SK-N-SH (cell line): ENCODE results near the gene NPHS1. TPM values are rescaled to one million over a fixed set of nuclear protein-coding genes. Genes with fewer than 3 reads are reported as not detected.

Source experiments
- CTCF ChIA-PET: fragments of 300-600, 350-600 bp; formaldehyde crosslinking; extraction: SDS; loops from one replicate; lab custom pipeline; 2021; lab: Yijun Ruan, JAX
- POLR2A ChIA-PET: fragments of 350-600 bp; sonication (Branson Sonifier 250); formaldehyde crosslinking; extraction: SDS; loops from one replicate; lab custom pipeline; 2020; ENCODE audit warnings: antibody characterized with exemption, inconsistent platforms; lab: Yijun Ruan, JAX
- DNase-seq: peaks from one replicate; pipeline ENCODE4 v3.0.0; 2012
- H2AFZ ChIP-seq: fragments of 200-600 bp; sonication (generic); 2 replicates; pipeline ENCODE4 v1.8.1; 2016; ENCODE audit warnings: antibody characterized with exemption, mild to moderate bottlenecking, low read depth
- H3F3A ChIP-seq: fragments of 200-600 bp; sonication (generic); replicated peaks from 2 replicates; pipeline ENCODE3; 2016; ENCODE audit warnings: antibody characterized with exemption, mild to moderate bottlenecking; ENCODE audit not compliant: insufficient read depth
- H3K27ac ChIP-seq, 2 experiments: fragments of 200-500 bp in 1 of 2; fragments of 200-600 bp in 1 of 2; sonication (Bioruptor generic) in 1 of 2; sonication (generic), shearing (Covaris generic) in 1 of 2; 2 replicates each; pipeline versions ENCODE4 v1.5.1 to v1.6.1; 2014 to 2016; ENCODE audit warnings: low read depth in 2 of 2, inconsistent platforms in 1 of 2, low read length in 1 of 2, mild to moderate bottlenecking in 1 of 2, mixed read lengths in 1 of 2
- H3K27me3 ChIP-seq: fragments of 200-600 bp; sonication (generic), shearing (Covaris generic); 2 replicates; pipeline ENCODE4 v1.6.1; 2016; ENCODE audit warnings: mixed run types; ENCODE audit not compliant: insufficient read depth
- H3K36me3 ChIP-seq, 2 experiments: fragments of 200-500 bp in 1 of 2; fragments of 200-600 bp in 1 of 2; sonication (Bioruptor generic) in 1 of 2; sonication (generic) in 1 of 2; replicated peaks in 1 of 2; 2 replicates each; pipeline versions ENCODE3 to v1.5.1; 2014 to 2016; ENCODE audit warnings: low read length in 1 of 2, mild to moderate bottlenecking in 1 of 2; ENCODE audit not compliant: insufficient read depth in 2 of 2, control insufficient read depth in 1 of 2
- H3K4me1 ChIP-seq, 2 experiments: fragments of 200-500 bp in 1 of 2; fragments of 200-600 bp in 1 of 2; sonication (Bioruptor generic) in 1 of 2; sonication (generic), shearing (Covaris generic) in 1 of 2; 2 replicates each; pipeline versions ENCODE4 v1.5.1 to v1.6.1; 2014 to 2016; ENCODE audit warnings: low read depth in 1 of 2, low read length in 1 of 2, mixed run types in 1 of 2; ENCODE audit not compliant: insufficient read depth in 2 of 2, control insufficient read depth in 1 of 2
- H3K4me2 ChIP-seq: fragments of 200-600 bp; sonication (generic), shearing (Covaris generic); 2 replicates; pipeline ENCODE4 v1.6.1; 2017; ENCODE audit warnings: mixed run types
- H3K4me3 ChIP-seq, 2 experiments: fragments of 200-500 bp in 1 of 2; fragments of 200-600 bp in 1 of 2; sonication (Bioruptor generic) in 1 of 2; sonication (generic), shearing (Covaris generic) in 1 of 2; 2 replicates each; pipeline versions ENCODE4 v1.5.1 to v1.8.1; 2014 to 2016; ENCODE audit warnings: low read depth in 2 of 2, inconsistent platforms in 1 of 2, low read length in 1 of 2, mild to moderate bottlenecking in 1 of 2, mixed read lengths in 1 of 2, moderate library complexity in 1 of 2
- H3K79me2 ChIP-seq: fragments of 200-600 bp; sonication (generic); 2 replicates; pipeline ENCODE4 v1.8.1; 2017; ENCODE audit warnings: mild to moderate bottlenecking; ENCODE audit not compliant: insufficient read depth
- H3K9ac ChIP-seq: fragments of 200-600 bp; sonication (generic); 2 replicates; pipeline ENCODE4 v1.6.1; 2017; ENCODE audit warnings: mixed run types
- H3K9me2 ChIP-seq: fragments of 200-600 bp; sonication (generic); 2 replicates; pipeline ENCODE4 v1.6.1; 2017; ENCODE audit warnings: mixed run types
- H3K9me3 ChIP-seq: fragments of 200-600 bp; sonication (generic); 2 replicates; pipeline ENCODE4 v1.6.1; 2017; ENCODE audit warnings: mixed run types, mild to moderate bottlenecking, moderate library complexity
- H4K20me1 ChIP-seq: fragments of 200-600 bp; sonication (generic); 2 replicates; pipeline ENCODE4 v1.6.1; 2017; ENCODE audit warnings: mild to moderate bottlenecking, mixed run types; ENCODE audit not compliant: insufficient read depth
- CHD2 ChIP-seq: fragments of 150-350 bp; IDR thresholded peaks from 2 replicates; pipeline ENCODE4 v1.6.1; 2018; ENCODE audit warnings: low read length; ENCODE audit not compliant: partially characterized antibody
- ELF1 ChIP-seq: IDR thresholded peaks from 2 replicates; pipeline ENCODE4 v1.4.0; 2012
- FOSL2 ChIP-seq: IDR thresholded peaks from 2 replicates; pipeline ENCODE4 v1.4.0; 2012; ENCODE audit warnings: low read depth, mild to moderate bottlenecking, moderate library complexity, borderline replicate concordance
- FOXJ3 ChIP-seq: sonication (generic); formaldehyde crosslinking; IDR thresholded peaks from 2 replicates; pipeline ENCODE4 v1.5.1; 2020; ENCODE audit warnings: mild to moderate bottlenecking, missing genetic modification reagents
- GABPA ChIP-seq: IDR thresholded peaks from 2 replicates; pipeline ENCODE4 v1.4.0; 2012; ENCODE audit warnings: low read depth, mild to moderate bottlenecking
- MXI1 ChIP-seq: IDR thresholded peaks from 2 replicates; pipeline ENCODE4 v1.6.1; 2012; ENCODE audit warnings: mild to moderate bottlenecking, low read depth, low read length, improper control_type of control experiment
- PBX3 ChIP-seq: IDR thresholded peaks from 2 replicates; pipeline ENCODE4; 2012
- RAD21 ChIP-seq: IDR thresholded peaks from 2 replicates; pipeline ENCODE4 v1.6.1; 2012; ENCODE audit warnings: mild to moderate bottlenecking, low read length
- RCOR1 ChIP-seq: fragments of 150-350 bp; IDR thresholded peaks from 2 replicates; pipeline ENCODE4 v1.6.1; 2017; ENCODE audit warnings: antibody characterized with exemption, low read length
- REST ChIP-seq: IDR thresholded peaks from 2 replicates; pipeline ENCODE4 v1.6.1; 2012; ENCODE audit warnings: mild to moderate bottlenecking, low read depth, low read length, moderate library complexity
- RXRA ChIP-seq: IDR thresholded peaks from 2 replicates; pipeline ENCODE4 v1.4.0; 2012; ENCODE audit warnings: low read depth, mild to moderate bottlenecking, borderline replicate concordance
- SMC3 ChIP-seq: IDR thresholded peaks from 2 replicates; pipeline ENCODE4 v1.6.1; 2012; ENCODE audit warnings: low read depth, low read length, improper control_type of control experiment
- TCF12 ChIP-seq: IDR thresholded peaks from 2 replicates; pipeline ENCODE4 v1.4.0; 2012
- TEAD4 ChIP-seq: IDR thresholded peaks from 2 replicates; pipeline ENCODE4 v1.4.0; 2012; ENCODE audit warnings: mild to moderate bottlenecking, borderline replicate concordance; ENCODE audit not compliant: insufficient read depth
- USF2 ChIP-seq: fragments of 150-350 bp; IDR thresholded peaks from 2 replicates; pipeline ENCODE4 v1.6.1; 2017; ENCODE audit warnings: antibody characterized with exemption, low read length, low read depth, borderline replicate concordance
- WGBS: methylation state at CpG from one replicate; pipeline ENCODE4 v1.1.6; 2017; ENCODE audit warnings: low lambda C conversion rate; 5-methylcytosine and 5-hydroxymethylcytosine counted together
- polyA plus RNA-seq, 3 experiments: library from polyadenylated mRNA; depleted of rRNA; stranded (reverse); fragments of >200 nt; gene quantifications; 2 replicates each; pipeline ENCODE4 v1.2.3, GENCODE V29; 2012
- TF ChIP-seq, protein P1 (sequence below): IDR thresholded peaks from 2 replicates; pipeline ENCODE4 v1.4.0; 2012; ENCODE audit warnings: low read depth, borderline replicate concordance

The NPHS1 gene
- polyA plus RNA-seq, 1 of the 3 experiments (the other 2 are of a cell fraction) = not detected

DNA sequence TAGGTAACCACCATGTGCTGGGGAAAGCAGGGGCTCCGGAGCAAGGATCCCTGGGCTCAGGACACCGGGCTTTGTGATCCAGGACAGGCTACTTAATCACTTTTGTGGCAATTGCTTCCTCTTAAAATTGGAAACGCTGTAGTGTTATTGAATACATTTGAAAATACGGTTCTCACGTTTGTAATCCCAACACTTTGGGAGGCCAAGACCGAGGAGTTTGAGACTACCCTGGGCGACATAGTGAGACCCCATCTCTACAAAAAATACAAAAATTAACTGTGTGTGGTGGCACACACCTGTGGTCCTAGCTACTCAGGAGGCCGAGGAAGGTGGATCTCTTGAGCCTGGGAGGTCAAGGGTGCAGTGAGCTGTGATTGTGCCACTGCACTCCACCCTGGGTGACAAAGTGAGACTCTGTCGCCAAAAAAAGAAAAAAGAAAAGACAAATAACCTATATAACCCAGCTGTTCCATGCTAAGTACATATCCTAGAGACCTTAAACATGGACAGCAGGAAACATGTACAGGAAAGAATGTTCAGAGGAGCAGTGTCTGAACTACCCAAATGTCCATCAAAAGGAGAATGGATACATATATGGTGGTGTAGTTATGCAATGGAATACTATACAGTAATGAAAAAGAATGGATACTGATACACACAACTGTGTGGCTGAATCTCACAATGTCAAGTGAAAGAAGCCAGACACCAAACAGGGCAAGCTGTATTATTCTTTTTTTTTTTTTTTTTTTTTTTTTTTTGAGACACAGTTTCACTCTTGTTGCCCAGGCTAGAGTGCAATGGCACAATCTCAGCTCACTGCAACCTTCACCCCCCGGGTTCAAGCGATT lies 39.0 kb downstream of the NPHS1 start:
- no peaks in the 10 kb centered on the region for H3F3A ChIP-seq
- no peaks in the 10 kb centered on the region for H3K9me2 ChIP-seq
- H3K36me3 ChIP-seq = no peaks in the 10 kb centered on the region
- H3K9me3 ChIP-seq = no peaks in the 10 kb centered on the region
- H3K27ac ChIP-seq = no peak overlapping the region
- no peak overlapping the region for H3K4me3 ChIP-seq
- no peak overlapping the region for H3K9ac ChIP-seq
- no peak for DNase-seq
- no peak overlapping the region for H2AFZ ChIP-seq
- WGBS = 37% methylated on average over 11 of the region's 11 CpGs
- H3K4me2 ChIP-seq = no peak overlapping the region
- H3K79me2 ChIP-seq = no peaks in the 10 kb centered on the region
- no peaks in the 10 kb centered on the region for H3K4me1 ChIP-seq
- no peaks in the 10 kb centered on the region for H4K20me1 ChIP-seq
- TF ChIP-seq SMC3 (no peak), MXI1 (no peak), FOXJ3 (CRISPR knock-in tag) (no peak), REST (no peak), RAD21 (no peak), TEAD4 (no peak), FOSL2 (no peak), USF2 (no peak), CHD2 (no peak), RCOR1 (no peak), RXRA (no peak), PBX3 (no peak), TCF12 (no peak), ELF1 (no peak), GABPA (no peak)
- TF ChIP-seq, protein P1, sequence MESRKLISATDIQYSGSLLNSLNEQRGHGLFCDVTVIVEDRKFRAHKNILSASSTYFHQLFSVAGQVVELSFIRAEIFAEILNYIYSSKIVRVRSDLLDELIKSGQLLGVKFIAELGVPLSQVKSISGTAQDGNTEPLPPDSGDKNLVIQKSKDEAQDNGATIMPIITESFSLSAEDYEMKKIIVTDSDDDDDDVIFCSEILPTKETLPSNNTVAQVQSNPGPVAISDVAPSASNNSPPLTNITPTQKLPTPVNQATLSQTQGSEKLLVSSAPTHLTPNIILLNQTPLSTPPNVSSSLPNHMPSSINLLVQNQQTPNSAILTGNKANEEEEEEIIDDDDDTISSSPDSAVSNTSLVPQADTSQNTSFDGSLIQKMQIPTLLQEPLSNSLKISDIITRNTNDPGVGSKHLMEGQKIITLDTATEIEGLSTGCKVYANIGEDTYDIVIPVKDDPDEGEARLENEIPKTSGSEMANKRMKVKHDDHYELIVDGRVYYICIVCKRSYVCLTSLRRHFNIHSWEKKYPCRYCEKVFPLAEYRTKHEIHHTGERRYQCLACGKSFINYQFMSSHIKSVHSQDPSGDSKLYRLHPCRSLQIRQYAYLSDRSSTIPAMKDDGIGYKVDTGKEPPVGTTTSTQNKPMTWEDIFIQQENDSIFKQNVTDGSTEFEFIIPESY = no peak
- POLR2A ChIA-PET = no interaction called here
- CTCF ChIA-PET = no interaction called here
- H3K27me3 ChIP-seq = peaks cover 11% of the 10 kb centered on the region; the same call in 1 of the 2 replicates
